ENCODE data around the gene PRDX4.
"Not testable (repeated sequence)": the region's sequence is repeated elsewhere in the genome, so short reads cannot be mapped to it uniquely, and the experiment has no call there.

PRDX4 gene

DNA sequence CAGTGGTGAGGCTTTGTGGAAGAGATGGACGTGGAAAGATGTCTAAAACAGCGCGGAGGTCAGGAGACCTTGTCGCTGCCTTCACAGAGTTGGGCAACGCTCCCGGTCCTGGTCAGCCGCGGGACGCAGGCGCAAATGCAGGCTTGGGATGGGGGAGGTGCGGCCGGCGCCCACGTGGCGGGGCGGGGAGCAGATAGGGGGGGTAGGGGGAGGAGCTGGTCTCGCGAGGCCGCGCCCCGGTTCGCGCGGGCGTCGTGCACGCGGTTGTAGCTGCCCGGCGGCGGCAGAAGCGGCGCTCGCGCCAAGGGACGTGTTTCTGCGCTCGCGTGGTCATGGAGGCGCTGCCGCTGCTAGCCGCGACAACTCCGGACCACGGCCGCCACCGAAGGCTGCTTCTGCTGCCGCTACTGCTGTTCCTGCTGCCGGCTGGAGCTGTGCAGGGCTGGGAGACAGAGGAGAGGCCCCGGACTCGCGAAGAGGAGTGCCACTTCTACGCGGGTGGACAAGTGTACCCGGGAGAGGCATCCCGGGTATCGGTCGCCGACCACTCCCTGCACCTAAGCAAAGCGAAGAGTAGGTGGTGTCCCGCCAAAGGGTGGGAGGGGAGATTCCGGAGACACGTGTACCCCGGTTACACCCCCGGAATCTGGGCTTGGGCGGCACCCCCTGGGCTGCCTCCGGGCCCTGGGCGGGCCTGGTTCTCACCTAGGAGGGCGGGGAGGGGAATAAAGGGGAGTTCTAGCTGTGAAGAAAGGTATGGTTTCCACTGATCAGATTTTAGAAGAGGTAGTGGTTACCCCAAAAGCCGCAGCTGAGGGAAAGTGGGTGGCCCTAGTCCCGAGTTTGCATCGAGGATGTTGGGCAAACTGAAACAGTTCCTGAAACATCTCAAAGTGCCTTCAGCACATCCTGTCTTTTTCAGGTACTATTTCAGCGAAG, at the start of gene PRDX4:
TSS of gene PRDX4 (plus strand) at position 255 of the 939 bp plus-strand sequence. CDS start at position 333, 78 bp downstream.
- peak; percentile 89 for DNase-seq

GRCh38 chrX:23621621-23622265, 45.5 kb upstream of the PRDX4 start:
- DNase-seq = no peak

GRCh38 chrX:23623797-23624196, 43.5 kb upstream of the PRDX4 start:
- DNase-seq = no peak

DNA sequence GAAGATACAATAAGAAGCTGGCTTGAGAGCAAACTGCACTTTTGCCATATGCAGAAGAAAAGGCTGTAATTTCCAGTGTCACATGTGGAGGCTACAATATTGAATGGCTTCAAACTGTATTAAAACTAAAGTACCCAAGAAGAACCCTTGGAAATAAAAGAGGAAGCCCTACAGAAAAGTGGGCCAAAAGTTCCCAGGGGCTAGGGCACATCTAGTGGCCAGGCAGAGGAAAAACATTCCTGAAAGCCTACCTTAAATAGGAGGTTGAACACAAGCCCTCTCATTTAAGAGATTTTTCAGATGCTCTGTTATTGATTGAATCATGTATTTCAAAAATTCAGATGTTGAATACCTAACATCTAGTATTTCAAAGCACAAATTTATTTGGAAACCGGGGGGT, 40.6 kb upstream of the PRDX4 start:
- DNase-seq = no peak

GRCh38 chrX:23628131-23628530, 39.2 kb upstream of the PRDX4 start:
- DNase-seq = no peak

GRCh38 chrX:23631136-23631535, 36.2 kb upstream of the PRDX4 start:
- DNase-seq = no peak

DNA sequence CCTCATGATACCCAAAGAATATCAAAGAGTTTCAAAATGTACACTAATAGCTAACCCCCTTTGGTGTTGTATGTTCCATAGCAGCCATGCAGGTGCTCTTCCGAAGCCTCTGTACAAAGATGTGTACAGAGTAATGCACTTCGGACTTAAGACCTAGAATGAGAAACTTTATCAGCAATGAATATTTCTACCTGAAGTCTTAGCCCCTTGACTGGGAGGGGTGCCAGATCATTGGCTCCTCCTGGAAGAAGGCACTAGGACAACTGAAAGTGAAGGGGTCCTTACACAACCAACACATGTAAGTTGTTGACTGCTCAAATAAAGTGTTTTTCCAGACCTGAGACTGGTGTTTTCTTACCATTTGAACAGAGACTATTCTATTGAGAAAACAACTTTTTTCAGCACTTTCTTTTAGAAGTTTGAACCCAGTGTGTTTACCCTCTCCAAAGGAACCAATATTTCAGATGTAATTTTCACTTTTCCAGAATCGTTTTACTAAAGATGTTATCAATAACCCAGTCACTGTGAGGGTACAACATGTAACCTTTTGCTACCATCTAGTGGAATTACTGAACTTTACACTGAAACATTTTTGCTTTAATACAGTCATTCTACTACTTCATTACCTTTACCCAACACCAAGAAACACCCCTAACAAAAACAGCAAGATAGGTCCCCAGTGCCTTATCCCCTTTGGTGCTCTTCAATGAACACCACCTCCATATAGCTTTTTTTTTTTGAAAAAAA, 33.3 kb upstream of the PRDX4 start:
- DNase-seq = no peak

DNA sequence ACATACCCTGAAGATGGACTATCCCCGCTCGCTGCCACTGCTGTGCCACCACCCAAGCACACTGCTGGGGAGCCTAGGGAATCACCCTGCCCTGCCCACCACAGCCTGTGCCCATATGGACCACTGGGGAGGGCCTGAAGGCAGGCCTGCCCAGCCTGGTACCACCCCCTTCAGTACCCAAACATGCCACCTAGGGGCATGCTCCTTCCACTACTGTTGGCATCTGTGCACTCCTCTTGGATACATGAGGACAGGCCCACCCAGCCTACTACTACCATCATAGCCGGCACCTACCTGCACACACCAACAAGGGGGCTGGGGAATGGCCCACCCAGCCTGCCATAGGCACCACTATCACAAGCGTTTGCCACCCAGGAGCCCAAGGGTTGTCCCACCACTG, 30.1 kb upstream of the PRDX4 start:
- DNase-seq = no peak

DNA sequence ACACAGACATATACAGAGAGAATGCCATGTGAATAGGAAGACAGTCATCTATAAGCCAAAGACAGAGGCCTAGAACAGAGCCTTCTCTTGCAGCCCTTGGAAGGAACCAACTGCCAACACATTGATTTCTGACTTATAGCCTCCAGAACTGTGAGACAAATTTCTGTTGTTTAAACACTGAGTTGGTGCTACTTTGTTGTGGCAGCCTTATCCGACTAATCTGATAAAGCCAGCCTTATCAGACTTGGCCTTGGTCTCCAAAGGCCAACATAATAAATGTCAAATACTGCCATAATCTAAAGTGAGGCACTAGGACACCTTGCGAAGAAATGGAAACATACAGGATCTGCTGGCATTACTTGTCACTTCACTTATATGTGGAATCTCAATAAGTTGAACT, 24.3 kb upstream of the PRDX4 start:
- no peak for DNase-seq

- DNase-seq = no peak
Measured at GRCh38 chrX:23644744-23645143, 22.5 kb upstream of the PRDX4 start.

- no peak for DNase-seq
Measured at GRCh38 chrX:23656091-23656490, 11.2 kb upstream of the PRDX4 start.

DNA sequence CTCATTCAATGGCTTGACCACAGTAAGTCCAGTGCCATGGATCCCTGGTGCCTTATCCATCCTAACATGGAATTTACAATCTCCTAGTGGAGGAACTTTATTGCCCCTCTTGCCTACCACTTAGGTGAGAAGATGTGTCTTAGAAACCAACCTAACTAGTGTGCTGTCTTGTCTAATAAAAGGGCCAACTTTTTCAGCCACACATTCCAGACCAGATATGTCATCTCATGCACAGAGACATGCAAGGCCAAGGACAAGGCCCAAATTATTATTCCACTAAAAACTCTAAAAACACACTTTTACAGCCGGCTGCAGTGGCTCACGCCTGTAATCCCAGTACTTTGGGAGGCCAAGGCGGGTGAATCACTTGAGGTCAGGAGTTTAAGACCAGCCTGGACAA, 10.6 kb upstream of the PRDX4 start:
- DNase-seq = no peak

- no peak for DNase-seq
Measured at GRCh38 chrX:23659339-23659738, 8.0 kb upstream of the PRDX4 start.

GRCh38 chrX:23660083-23660765, 7.1 kb upstream of the PRDX4 start:
- not testable (repeated sequence) for DNase-seq

DNA sequence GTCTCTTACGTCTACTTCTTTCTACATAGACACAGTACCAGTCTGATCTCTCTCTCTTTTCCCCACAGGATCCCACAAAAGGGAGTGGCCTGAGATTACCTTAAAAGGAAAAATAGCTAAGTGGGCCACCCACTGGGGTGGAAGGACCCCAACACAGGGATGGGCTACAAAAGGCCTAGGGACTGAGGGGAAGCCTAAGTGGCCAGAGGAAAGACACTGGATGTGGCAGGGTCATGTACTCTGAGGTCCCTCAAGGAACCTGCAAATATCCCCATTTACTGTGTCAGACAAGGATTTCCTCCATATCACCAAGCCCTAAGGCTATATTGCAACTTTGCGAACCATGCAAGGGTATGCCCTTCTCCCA, 6.5 kb upstream of the PRDX4 start:
- DNase-seq = no peak

- peak; percentile 7 for DNase-seq
Measured at GRCh38 chrX:23661671-23662070, 5.6 kb upstream of the PRDX4 start.

DNA sequence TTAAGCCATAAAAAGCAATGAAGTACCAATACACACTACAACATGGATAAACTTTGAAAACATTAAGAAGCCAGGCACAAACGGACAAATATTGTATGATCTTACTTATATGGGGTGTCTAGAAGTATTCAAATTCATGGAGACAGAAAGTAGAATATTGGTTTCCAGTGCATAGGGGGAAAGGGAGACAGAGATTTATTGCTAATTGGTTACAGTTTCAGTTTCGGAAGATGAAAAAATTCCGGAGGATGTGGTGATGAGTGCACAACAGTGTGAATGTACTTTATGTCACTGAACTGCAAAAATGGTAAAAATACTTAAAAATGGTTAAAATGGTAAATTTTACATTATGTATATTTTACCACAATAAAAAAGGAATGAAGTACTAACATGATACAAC, 5.1 kb upstream of the PRDX4 start:
- peak; percentile 68 for DNase-seq

DNA sequence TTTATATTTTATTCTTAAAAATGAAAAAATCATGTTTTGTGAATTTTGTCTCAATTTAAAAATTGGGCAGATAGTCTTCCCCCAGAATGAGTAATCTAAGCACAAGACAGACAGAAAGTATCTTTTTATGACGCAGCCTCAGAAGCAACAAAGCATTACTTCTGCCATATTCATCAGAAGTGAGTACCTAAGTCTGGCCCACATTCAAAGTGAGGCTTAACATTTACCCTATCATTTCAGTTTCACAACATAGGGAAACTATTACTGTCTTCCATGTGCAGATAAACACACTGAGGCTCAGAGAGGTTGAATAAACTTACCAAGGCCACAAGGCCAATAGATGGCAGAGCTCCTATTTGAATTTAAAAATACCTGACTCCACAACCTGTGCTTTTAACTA, 4.4 kb upstream of the PRDX4 start:
- peak; percentile 63 for DNase-seq

DNA sequence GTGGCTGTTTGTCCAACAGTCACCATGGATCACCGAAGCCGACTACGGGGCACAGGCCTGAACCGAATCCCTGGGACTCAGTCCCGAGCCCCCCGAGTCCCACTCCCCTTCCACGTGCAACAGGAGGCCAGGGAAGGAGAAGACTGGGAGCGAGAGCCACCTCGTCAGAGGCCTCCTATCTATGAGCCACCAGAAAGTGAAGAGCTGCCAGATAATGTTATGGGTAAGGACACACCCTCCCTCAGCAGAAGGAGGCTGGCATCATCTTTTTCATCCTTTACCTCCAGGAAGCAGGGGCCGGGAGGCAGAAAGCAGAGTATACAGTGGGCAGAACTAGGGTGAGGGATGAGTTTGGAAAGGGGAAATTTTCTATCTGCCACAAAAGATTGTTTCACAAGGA, 2.8 kb upstream of the PRDX4 start:
- DNase-seq = no peak

DNA sequence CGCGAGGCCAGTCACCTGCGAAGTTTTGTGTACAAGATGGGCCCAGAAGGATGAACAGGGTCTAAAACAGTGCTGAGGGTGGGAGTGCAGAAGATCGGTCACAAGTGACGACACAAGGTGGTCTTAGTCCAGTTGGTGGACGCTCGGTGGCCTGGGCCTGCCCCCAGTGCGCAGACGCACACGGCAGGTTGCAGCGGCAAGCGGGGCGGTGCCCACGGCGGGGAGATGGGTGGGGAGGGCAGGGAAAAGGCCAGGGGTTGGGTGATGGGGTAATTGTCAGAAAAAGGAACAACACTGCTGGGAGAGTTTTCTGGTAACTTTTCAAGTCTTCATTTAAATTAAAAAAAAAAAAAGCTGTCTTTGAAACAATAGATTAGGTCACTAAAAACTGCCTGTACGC, 1.0 kb upstream of the PRDX4 start:
- DNase-seq = no peak

GRCh38 chrX:23668335-23668734, 1.0 kb downstream of the PRDX4 start:
- DNase-seq = no peak

DNA sequence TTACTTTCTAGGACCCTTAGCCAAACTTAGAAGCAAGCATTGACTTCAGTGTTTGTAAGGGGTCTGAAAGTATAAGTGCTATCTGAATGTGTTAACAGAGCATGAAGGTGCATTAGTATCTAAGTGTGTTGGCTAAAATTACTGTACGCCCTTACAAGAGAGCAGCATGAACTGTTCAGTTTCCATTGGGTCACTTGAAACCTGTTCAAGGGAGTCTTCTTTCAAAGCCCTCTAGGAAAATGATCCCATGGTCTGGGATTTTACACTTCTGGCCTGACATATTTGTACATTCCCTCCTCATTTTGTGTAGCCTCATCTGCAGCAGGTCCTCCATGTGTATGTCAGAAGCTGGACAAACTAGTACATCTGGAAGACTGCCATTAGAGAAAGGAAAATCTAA, 3.2 kb downstream of the PRDX4 start:
- no peak for DNase-seq

DNA sequence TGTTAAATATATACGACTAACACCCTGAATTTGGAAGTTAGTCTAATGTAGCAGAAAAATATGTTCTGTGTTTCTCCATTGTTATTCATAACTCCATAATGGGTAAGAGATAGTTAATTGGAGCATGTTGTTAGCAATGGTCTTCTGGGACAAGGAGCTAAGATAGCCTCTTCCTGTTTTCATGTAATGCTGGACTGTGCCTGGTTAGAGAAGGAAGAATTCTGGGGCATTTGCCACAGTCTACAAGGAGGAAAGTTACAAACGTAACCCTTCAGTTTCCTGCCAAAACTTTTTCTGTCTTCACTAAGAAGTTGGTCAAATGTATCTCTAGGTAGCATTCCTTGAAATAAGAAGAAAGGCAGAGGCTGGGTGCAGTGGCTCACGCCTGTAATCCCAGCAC, 5.8 kb downstream of the PRDX4 start:
- DNase-seq = no peak
